NCI-H345 treated with DMSO at 0.1 percent for 48 hours (cell line): ENCODE results near the gene RAD52.

Source experiments
- DNase-seq: peaks from one replicate; lab custom pipeline; 2025; ENCODE audit not compliant: unreplicated experiment; lab: John Stamatoyannopoulos, UW

RAD52 gene

GRCh38 chr12:916240-916639, 33.3 kb downstream of the RAD52 start:
- DNase-seq, result no peak

GRCh38 chr12:915090-915489, 34.4 kb downstream of the RAD52 start:
- DNase-seq, result no peak

DNA sequence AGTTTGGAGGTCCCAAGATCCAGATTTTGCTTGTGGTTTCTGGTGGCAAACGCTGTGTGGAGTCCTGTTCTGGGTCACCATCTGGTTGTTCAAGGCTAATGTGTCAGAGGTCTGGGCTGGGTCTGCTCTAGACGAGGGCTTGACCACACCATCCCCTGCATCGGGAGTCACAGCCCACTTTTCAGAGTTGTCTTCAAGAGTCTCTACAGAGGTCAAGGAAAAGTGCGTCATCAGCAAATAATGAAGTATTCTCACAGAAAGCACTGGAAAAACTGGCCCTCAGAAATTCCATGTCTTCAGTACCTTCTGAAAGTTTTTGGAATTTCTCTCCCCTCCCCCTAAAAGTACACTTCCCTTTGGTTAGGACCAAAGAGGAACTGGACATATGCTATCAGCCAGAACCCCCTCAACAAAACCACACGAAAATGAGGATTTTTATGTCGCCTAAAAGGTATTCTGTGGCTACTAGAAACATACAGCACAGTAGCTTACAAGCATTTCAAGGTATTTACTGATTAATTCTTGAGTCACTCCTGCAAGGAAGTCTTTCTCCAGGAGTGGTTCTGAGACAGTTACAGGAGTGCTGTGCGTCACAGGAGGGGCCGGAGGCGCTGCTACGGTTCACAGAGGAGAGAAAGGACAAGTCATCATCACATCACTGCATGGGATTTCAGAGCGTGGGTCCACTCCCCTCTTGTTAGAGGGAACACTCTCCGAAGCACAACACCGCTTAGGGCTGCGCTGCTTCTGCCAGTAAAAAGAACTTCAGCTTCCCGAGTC, 35.4 kb downstream of the RAD52 start:
- DNase-seq, result no peak

DNA sequence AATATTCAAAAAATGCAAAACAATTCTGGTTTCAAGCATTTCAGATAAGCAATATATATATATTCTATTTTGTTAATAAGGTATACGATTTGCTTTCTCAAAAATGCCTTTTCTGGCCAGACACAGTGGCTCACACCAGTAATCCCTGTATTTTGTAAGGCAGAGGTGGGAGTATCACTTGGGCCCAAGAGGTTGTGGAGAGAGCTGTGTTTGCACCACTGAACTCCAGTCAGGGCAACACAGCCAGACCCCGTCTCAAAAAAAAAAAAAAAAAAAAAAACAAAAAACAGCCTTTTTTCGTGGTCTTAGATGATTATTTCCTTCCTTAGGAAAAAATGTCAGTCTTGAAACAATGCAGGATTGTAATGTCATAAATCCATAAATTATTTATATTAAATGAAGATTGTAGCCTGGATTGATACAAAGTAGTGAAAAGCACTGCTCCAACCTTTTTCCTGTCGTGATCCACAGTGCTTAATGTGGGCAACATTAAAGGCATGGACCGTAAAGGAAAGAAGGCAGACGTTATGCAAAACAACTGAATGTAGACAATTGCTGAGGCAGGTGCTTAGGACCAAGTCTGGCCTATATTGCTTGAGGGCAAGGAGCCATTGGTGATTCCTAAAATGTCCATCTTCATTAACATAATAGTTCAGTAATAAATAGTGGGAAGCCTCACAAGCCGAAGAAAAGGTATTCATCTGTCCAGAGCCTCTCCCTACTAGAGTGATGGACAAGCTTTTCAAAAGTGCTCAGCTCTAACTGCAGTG, 36.8 kb downstream of the RAD52 start:
- DNase-seq, result no peak

GRCh38 chr12:911191-911826, 38.2 kb downstream of the RAD52 start:
- no peak for DNase-seq

DNA sequence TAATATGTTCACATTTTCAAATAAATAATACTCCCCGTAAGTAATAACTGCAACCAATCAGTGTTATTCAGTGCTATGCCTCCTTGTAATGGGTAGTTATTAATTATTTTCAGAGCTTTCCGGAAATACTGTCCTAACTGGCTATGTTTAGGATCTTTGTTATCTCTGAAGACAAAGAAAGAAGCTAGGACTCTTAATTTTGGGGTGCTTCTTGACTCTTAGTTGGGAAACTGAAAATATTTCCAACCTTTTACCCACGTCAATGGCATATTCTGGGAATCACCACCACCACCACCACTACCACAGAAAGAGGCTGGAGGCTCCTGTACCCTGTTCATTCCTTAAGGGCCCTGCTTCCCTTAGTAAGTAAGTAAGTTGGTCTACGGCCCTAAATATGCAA, 39.1 kb downstream of the RAD52 start:
- no peak for DNase-seq

GRCh38 chr12:909861-910260, 39.6 kb downstream of the RAD52 start:
- no peak for DNase-seq

- no peak for DNase-seq
Measured at GRCh38 chr12:907413-908185, 41.9 kb downstream of the RAD52 start.

- no peak for DNase-seq
Measured at GRCh38 chr12:906062-906585, 43.4 kb downstream of the RAD52 start.

GRCh38 chr12:905261-906031, 44.0 kb downstream of the RAD52 start:
- no peak for DNase-seq

DNA sequence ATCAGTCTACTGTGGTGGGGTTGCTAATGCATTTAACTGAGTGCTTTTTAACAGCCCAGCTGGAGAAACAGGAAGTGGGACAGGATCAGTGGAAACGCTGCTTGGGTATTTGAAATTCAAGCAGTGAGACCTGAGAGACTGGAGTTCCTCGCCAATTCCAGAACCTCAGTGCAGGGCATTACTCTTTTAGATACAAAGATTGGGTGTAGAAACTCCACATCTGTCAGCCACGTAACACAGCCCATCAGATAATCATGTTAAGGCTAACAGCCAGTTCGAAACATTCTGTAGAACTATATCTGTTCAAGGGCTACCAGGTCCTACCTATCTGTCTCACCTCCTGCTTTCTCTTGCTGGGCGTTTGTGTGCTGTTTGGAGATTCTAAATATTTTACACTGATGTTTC, 45.5 kb downstream of the RAD52 start:
- no peak for DNase-seq

- no peak for DNase-seq
Measured at GRCh38 chr12:903055-903454, 46.4 kb downstream of the RAD52 start.

DNA sequence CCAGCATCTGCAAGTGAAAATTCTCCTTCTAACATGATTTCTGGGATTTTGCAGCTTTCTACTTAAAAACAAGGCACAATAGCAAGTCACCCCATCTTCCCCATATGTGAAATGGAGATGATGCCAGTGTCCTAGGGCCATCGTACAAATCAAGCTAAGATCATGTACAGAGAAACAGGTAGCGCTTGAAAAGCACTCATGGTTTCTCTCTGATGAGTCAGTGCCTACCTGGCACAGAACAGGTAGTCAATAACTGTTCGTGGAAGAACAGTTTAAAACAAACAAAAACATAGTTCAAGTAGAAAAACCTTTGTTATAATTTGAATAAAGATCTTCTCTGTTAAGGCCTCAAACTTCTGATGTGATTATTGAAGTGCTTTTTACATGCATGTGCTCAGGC, 46.9 kb downstream of the RAD52 start:
- DNase-seq, result no peak

DNA sequence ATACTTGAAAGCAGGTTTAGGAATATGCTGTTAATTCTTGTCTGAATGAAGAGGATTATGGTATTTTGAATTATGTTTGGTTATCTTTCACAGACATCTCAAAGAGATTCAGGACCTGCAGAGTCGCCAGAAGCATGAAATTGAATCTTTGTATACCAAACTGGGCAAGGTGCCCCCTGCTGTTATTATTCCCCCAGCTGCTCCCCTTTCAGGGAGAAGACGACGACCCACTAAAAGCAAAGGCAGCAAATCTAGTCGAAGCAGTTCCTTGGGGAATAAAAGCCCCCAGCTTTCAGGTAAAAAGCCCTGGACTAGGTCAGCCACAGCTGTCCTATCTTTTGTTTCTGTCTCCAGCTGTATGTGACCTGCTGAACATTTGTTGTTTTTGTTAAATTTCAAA, 52.1 kb downstream of the RAD52 start:
- DNase-seq, result no peak

GRCh38 chr12:896031-896430, 53.5 kb downstream of the RAD52 start:
- DNase-seq, result no peak

- DNase-seq, result no peak
Measured at GRCh38 chr12:894226-894625, 55.3 kb downstream of the RAD52 start.

- no peak for DNase-seq
Measured at GRCh38 chr12:886206-886605, 63.3 kb downstream of the RAD52 start.

DNA sequence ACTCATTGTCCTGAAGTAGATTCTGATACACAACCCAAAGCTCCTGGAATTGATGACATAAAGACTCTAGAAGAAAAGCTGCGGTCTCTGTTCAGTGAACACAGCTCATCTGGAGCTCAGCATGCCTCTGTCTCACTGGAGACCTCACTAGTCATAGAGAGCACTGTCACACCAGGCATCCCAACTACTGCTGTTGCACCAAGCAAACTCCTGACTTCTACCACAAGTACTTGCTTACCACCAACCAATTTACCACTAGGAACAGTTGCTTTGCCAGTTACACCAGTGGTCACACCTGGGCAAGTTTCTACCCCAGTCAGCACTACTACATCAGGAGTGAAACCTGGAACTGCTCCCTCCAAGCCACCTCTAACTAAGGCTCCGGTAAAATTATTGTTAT, 63.8 kb downstream of the RAD52 start:
- no peak for DNase-seq

- DNase-seq, result no peak
Measured at GRCh38 chr12:884746-885414, 64.6 kb downstream of the RAD52 start.

DNA sequence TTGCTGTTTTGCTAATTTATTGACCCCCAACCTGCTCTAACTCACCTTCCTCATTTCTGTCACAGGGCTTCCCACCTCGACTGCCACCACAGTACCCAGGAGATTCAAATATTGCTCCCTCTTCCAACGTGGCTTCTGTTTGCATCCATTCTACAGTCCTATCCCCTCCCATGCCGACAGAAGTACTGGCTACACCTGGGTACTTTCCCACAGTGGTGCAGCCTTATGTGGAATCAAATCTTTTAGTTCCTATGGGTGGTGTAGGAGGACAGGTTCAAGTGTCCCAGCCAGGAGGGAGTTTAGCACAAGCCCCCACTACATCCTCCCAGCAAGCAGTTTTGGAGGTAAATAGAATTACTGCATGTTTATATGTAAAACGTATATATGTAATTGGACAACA, 68.8 kb downstream of the RAD52 start:
- no peak for DNase-seq
